ENCODE results near the gene PPM1H. TPM values are rescaled to one million over a fixed set of nuclear protein-coding genes. Genes with fewer than 3 reads are reported as not detected.

PPM1H gene
- total and polyA plus RNA-seq, 4 donors: 2.3 to 7.2 (median 4.1) TPM

DNA sequence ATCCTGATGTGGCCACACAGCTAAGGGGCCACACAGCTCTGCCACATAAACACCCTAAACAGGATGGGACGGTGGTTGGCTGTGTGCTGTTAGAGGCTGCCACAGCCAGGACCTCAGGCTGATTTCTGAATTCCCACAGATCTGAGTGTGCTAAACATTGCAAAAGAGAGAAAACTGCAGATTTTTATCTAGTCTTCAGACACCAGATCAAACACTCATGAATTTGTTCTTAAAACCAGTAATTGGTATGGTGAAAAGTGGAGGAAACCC, 277.7 kb downstream of the PPM1H start:
- no peak for DNase-seq (ENCODE audit: low spot score)
- TF ChIP-seq GABPA (IDR thresholded peaks at IDR 0.05 in 1 of 2, conservative IDR thresholded peaks at IDR 0.05 in 1 of 2) (no peak), TAF1 (conservative IDR thresholded peaks at IDR 0.05) (no peak), JUND (IDR thresholded peaks at IDR 0.05) (no peak), YY1 (IDR thresholded peaks at IDR 0.05) (no peak), ATF3 (IDR thresholded peaks at IDR 0.05) (no peak), ZBTB33 (IDR thresholded peaks at IDR 0.05) (no peak), SP1 (IDR thresholded peaks at IDR 0.05) (no peak), RAD21 (IDR thresholded peaks at IDR 0.05) (no peak), FOXA2 (IDR thresholded peaks at IDR 0.05) (no peak), NR2F2 (IDR thresholded peaks at IDR 0.05) (no peak), EGR1 (IDR thresholded peaks at IDR 0.05; ENCODE audit: low read depth in 2 of 2) (no peak), HNF4G (IDR thresholded peaks at IDR 0.05) (no peak), CTCF (IDR thresholded peaks at IDR 0.05; ENCODE audit: low read depth, low read length, missing input control) (no peak), FOXA1 (IDR thresholded peaks at IDR 0.05) (no peak), RXRA (IDR thresholded peaks at IDR 0.05) (no peak), HNF4A (conservative IDR thresholded peaks at IDR 0.05) (no peak)
- H3K9ac ChIP-seq (ENCODE audit: low read depth in 1 of 2, low read length in 2 of 2): no peak overlapping the region

GRCh38 chr12:62656591-62657362, 278.2 kb downstream of the PPM1H start:
- no peaks in the 10 kb centered on the region for H3K27me3 ChIP-seq (ENCODE audit: control insufficient read depth in 4 of 4, insufficient read depth in 4 of 4, low read length in 3 of 4)

More for the DNA sequence above, 277.7 kb downstream of the PPM1H start:
- Histone ChIP-seq H3K9me3 (ENCODE audit: control insufficient read depth in 4 of 4, low read length in 3 of 4) (no peaks in the 10 kb centered on the region), H3K4me1 (ENCODE audit: control insufficient read depth in 4 of 4, insufficient read depth in 4 of 4, low read length in 3 of 4) (peaks cover 0 to 9% (median 2%) of the 10 kb centered on the region in 4 donors), H3K27me3 (ENCODE audit: control insufficient read depth in 4 of 4, insufficient read depth in 4 of 4, low read length in 3 of 4) (no peaks in the 10 kb centered on the region), H3K27ac (ENCODE audit: low read depth in 1 of 2, low read length in 2 of 2) (no peak overlapping the region), H3K36me3 (ENCODE audit: control insufficient read depth in 4 of 4, insufficient read depth in 3 of 4, low read depth in 1 of 4, low read length in 3 of 4) (no peaks in the 10 kb centered on the region), H3K4me3 (ENCODE audit: low read depth in 1 of 3, low read length in 3 of 3) (no peak overlapping the region)
- WGBS: 92% methylated on average over 1 of the region's 1 CpG

More at GRCh38 chr12:62656591-62657362, 278.2 kb downstream of the PPM1H start:
- Histone ChIP-seq H3K27ac (ENCODE audit: low read depth in 1 of 2, low read length in 2 of 2) (no peak overlapping the region), H3K9ac (ENCODE audit: low read depth in 1 of 2, low read length in 2 of 2) (no peak overlapping the region), H3K9me3 (ENCODE audit: control insufficient read depth in 4 of 4, low read length in 3 of 4) (no peaks in the 10 kb centered on the region), H3K4me3 (ENCODE audit: low read depth in 1 of 3, low read length in 3 of 3) (no peak overlapping the region), H3K4me1 (ENCODE audit: control insufficient read depth in 4 of 4, insufficient read depth in 4 of 4, low read length in 3 of 4) (peaks cover 0 to 9% (median 2%) of the 10 kb centered on the region in 4 donors), H3K36me3 (ENCODE audit: control insufficient read depth in 4 of 4, insufficient read depth in 3 of 4, low read depth in 1 of 4, low read length in 3 of 4) (no peaks in the 10 kb centered on the region)
- TF ChIP-seq, protein P1, sequence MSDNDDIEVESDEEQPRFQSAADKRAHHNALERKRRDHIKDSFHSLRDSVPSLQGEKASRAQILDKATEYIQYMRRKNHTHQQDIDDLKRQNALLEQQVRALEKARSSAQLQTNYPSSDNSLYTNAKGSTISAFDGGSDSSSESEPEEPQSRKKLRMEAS (IDR thresholded peaks at IDR 0.05): no peak
- TF ChIP-seq RXRA (IDR thresholded peaks at IDR 0.05) (no peak), GABPA (IDR thresholded peaks at IDR 0.05 in 1 of 2, conservative IDR thresholded peaks at IDR 0.05 in 1 of 2) (no peak), JUND (IDR thresholded peaks at IDR 0.05) (no peak), EGR1 (IDR thresholded peaks at IDR 0.05; ENCODE audit: low read depth in 2 of 2) (no peak)
- DNase-seq (ENCODE audit: low spot score): no peak
- 95% methylated on average over 6 of the region's 6 CpGs for WGBS

All from liver (tissue), 9 donors.